Pancreas (tissue), 10 donors: ENCODE results near the gene ERLIN1. TPM values are rescaled to one million over a fixed set of nuclear protein-coding genes. Genes with fewer than 3 reads are reported as not detected.

ENCODE experiments used
- ATAC-seq, 4 donors: fragments of 200-7000 bp; cut with Tn5 transposase; one replicate each; pipeline versions ENCODE4 v1.8.0 to v1.9.1; 2020; ENCODE audit warnings: mild to moderate bottlenecking in 4 of 4, moderate library complexity in 4 of 4
- DNase-seq, 6 donors: peaks; one replicate each; pipeline ENCODE4 v3.0.0-alpha.2; 2020
- FAIRE-seq: peaks from 2 replicates; lab custom pipeline; 2012; peaks lifted over from hg19 to GRCh38; lab: Jason Lieb, UNC
- H3K27ac ChIP-seq, 4 donors: fragments of 200-600 bp; sonication (generic); 1 replicate in 3 of 4; 2 replicates in 1 of 4; pipeline versions ENCODE4 v1.5.0 to v1.8.0; 2020
- H3K27me3 ChIP-seq, 4 donors: fragments of 200-600 bp; one replicate each; pipeline ENCODE4 v1.8.0; 2021
- H3K36me3 ChIP-seq, 3 donors: fragments of 200-600 bp; sonication (generic) in 1 of 3; one replicate each; pipeline versions ENCODE4 v1.5.0 to v1.8.0; 2020 to 2021
- H3K4me1 ChIP-seq, 3 donors: fragments of 200-600 bp; one replicate each; pipeline ENCODE4 v1.8.0; 2021
- H3K4me3 ChIP-seq, 4 donors: fragments of 200-600 bp; sonication (generic) in 2 of 4; one replicate each; pipeline versions ENCODE4 v1.5.0 to v1.8.0; 2020 to 2021
- H3K9me3 ChIP-seq, 4 donors: fragments of 200-600 bp; one replicate each; pipeline ENCODE4 v1.8.0; 2021
- WGBS, 2 donors: extraction: QIAGEN DNeasy Blood & Tissue Kit; methylation state at CpG; one replicate each; pipeline ENCODE4 v1.1.7; 2013; 5-methylcytosine and 5-hydroxymethylcytosine counted together
- intact Hi-C, 3 donors: fragments of 100-400 bp; cut with DNase I; formaldehyde crosslinking; loops; one replicate each; pipeline versions ENCODE4 v1.11.1 to v1.14.2; 2022
- polyA plus RNA-seq, 2 donors: library from polyadenylated mRNA; stranded (reverse); fragments of 200-250 nt; gene quantifications; one replicate each; pipeline ENCODE4 v1.2.3, GENCODE V29; 2013
- total RNA-seq, 6 donors: library from RNA; stranded (reverse); fragmentation: NEBNext Ultra II Directional in 4 of 6; extraction: Animal tissue kit (Norgen Biotek cat#: 25700) in 4 of 6; gene quantifications; one replicate each; pipeline versions ENCODE4 v1.2.1 to v1.2.4, GENCODE V29; 2021 to 2023
- TF ChIP-seq, protein P1 (sequence below), 4 donors: fragments of 200-600 bp; sonication (generic) in 3 of 4; IDR thresholded peaks; one replicate each; pipeline versions ENCODE4 v1.5.0 to v1.8.0; 2021; ENCODE audit warnings: antibody characterized with exemption in 4 of 4
- donor health status: healthy with polysubstance abuse.
- donor health status: DM: no; HTN: no; CAD: no; lungs with moderate emphysema.
- donor health status: DM: no; HTN: no; CAD: no.
- donor health status: control.
- donor health status: control.
- donor health status: Bipolar disorder and iron deficiency.
- donor health status: DM: yes; HTN: yes; CAD: no.
- donor health status: DM: no; HTN: no; CAD: no.
- donor health status: DM: no; HTN: no; CAD: no.
- donor health status: DM: yes; HTN: yes; CAD: no.

The ERLIN1 gene
- total and polyA plus RNA-seq, 8 donors: 2.9 to 13.2 (median 10.0) TPM

- H3K4me1 ChIP-seq: peaks cover 6 to 38% (median 23%) of the 10 kb centered on the region in 3 donors
These were observed 989 bp downstream of the ERLIN1 start for GRCh38 chr10:100184840-100185239.

GRCh38 chr10:100184426-100184825, 1.4 kb downstream of the ERLIN1 start:
- 49 to 55% methylated on average over 1 of the region's 1 CpG for WGBS, 2 donors
- FAIRE-seq (no peak), ATAC-seq (no peak), DNase-seq (no peak)
- intact Hi-C loops: no loop called here
- peak overlapping the region in 3 of 4 donors; percentile 48 to 75 (median 72) for H3K4me3 ChIP-seq
- TF ChIP-seq, protein P1, sequence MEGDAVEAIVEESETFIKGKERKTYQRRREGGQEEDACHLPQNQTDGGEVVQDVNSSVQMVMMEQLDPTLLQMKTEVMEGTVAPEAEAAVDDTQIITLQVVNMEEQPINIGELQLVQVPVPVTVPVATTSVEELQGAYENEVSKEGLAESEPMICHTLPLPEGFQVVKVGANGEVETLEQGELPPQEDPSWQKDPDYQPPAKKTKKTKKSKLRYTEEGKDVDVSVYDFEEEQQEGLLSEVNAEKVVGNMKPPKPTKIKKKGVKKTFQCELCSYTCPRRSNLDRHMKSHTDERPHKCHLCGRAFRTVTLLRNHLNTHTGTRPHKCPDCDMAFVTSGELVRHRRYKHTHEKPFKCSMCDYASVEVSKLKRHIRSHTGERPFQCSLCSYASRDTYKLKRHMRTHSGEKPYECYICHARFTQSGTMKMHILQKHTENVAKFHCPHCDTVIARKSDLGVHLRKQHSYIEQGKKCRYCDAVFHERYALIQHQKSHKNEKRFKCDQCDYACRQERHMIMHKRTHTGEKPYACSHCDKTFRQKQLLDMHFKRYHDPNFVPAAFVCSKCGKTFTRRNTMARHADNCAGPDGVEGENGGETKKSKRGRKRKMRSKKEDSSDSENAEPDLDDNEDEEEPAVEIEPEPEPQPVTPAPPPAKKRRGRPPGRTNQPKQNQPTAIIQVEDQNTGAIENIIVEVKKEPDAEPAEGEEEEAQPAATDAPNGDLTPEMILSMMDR (IDR thresholded peaks at IDR 0.05): no peak
- H3K9me3 ChIP-seq: no peaks in the 10 kb centered on the region
- H3K27me3 ChIP-seq: no peaks in the 10 kb centered on the region
- peaks cover 11 to 36% (median 23%) of the 10 kb centered on the region in 3 donors for H3K4me1 ChIP-seq
- no peak overlapping the region for H3K27ac ChIP-seq
- H3K36me3 ChIP-seq: no peaks in the 10 kb centered on the region

More at GRCh38 chr10:100184840-100185239, 989 bp downstream of the ERLIN1 start:
- intact Hi-C loops: no loop called here
- H3K27ac ChIP-seq: peak overlapping the region in 1 of 4 donors; percentile 73
- ATAC-seq: no peak
- TF ChIP-seq, protein P1 (IDR thresholded peaks at IDR 0.05): no peak
- 6 to 15% methylated on average over 4 of the region's 4 CpGs for WGBS, 2 donors
- H3K36me3 ChIP-seq: no peaks in the 10 kb centered on the region
- H3K4me3 ChIP-seq: peak overlapping the region; percentile 48 to 88 (median 74)
- no peak for DNase-seq
- no peaks in the 10 kb centered on the region for H3K27me3 ChIP-seq
- no peaks in the 10 kb centered on the region for H3K9me3 ChIP-seq
- FAIRE-seq: no peak

- DNase-seq (no peak), FAIRE-seq (no peak), ATAC-seq (no peak)
- H3K9me3 ChIP-seq: no peaks in the 10 kb centered on the region
- intact Hi-C loops: no loop called here
- H3K4me1 ChIP-seq: peaks cover 11 to 27% (median 23%) of the 10 kb centered on the region in 3 donors
- 49 to 52% methylated on average over 3 of the region's 3 CpGs for whole genome bisulfite sequencing, 2 donors
- TF ChIP-seq, protein P1 (IDR thresholded peaks at IDR 0.05): no peak
- H3K4me3 ChIP-seq: no peak overlapping the region
- H3K27ac ChIP-seq: no peak overlapping the region
- no peaks in the 10 kb centered on the region for H3K27me3 ChIP-seq
- no peaks in the 10 kb centered on the region for H3K36me3 ChIP-seq
These were observed 2.3 kb downstream of the ERLIN1 start for GRCh38 chr10:100183481-100183880.

DNA sequence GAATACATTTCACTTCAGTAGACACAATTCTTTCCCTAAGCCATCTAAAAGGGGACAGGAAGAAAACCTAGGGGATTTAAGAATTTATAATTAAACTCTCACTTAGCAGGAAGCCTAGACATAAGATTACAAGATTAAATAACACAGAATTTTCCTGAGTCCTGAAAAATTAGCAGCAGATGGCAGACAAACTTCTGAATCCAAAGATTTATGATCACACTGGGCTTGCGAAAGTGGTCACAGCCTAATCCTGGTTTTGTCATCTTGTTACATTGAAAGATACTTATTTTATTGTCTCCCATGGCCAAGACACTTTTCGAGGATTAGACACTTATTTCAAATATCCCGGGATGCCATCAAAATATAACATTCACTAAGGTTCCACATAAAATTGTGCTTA, 2.9 kb downstream of the ERLIN1 start:
- DNase-seq (no peak), FAIRE-seq (no peak), ATAC-seq (no peak)
- Histone ChIP-seq H3K9me3 (no peaks in the 10 kb centered on the region), H3K27ac (no peak overlapping the region), H3K27me3 (no peaks in the 10 kb centered on the region), H3K36me3 (peaks cover 0 to 1% (median 0%) of the 10 kb centered on the region in 3 donors), H3K4me3 (no peak overlapping the region), H3K4me1 (peaks cover 11 to 24% (median 23%) of the 10 kb centered on the region in 3 donors)
- 92% methylated on average over 3 of the region's 3 CpGs for WGBS, 2 donors
- TF ChIP-seq, protein P1 (IDR thresholded peaks at IDR 0.05): no peak
- intact Hi-C loops: no loop called here

DNA sequence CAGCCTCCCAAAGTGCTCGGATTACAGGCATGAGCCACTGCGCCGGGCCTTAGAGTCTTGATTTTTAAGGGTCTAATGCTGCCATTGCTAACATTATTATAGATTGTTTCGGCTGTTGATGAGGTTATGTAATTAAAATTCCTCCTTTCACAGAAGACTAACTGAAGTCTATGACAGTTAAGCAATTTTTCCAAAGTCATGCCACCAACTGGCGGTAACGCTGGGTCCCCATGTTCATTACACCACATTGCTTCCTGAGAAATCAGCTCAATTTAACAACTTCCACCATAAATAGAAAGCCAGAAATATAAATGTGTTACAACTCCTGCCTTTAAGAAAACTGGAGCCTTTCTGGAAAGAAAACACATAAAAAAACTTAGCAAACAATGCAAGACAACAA, 3.5 kb downstream of the ERLIN1 start:
- ATAC-seq: no peak
- intact Hi-C loops: no loop called here
- TF ChIP-seq, protein P1 (IDR thresholded peaks at IDR 0.05): no peak
- Histone ChIP-seq H3K27me3 (no peaks in the 10 kb centered on the region), H3K27ac (no peak overlapping the region), H3K4me1 (peaks cover 11 to 18% (median 18%) of the 10 kb centered on the region in 3 donors), H3K9me3 (no peaks in the 10 kb centered on the region), H3K36me3 (peaks cover 0 to 3% (median 0%) of the 10 kb centered on the region in 3 donors), H3K4me3 (no peak overlapping the region)
- 95% methylated on average over 6 of the region's 6 CpGs for WGBS, 2 donors
- no peak for DNase-seq
- FAIRE-seq: no peak
